Activated naive CD4-positive, alpha-beta T cell treated with Interleukin-2 at 50 U/mL for 16 hours (primary cell): ENCODE data around the gene IL25.
A peak's percentile ranks its signal among the peaks of the same experiment; 100 is the strongest.
"Not testable (repeated sequence)": the region's sequence is repeated elsewhere in the genome, so short reads cannot be mapped to it uniquely, and the experiment has no call there.

Experiments used
- DNase-seq: peaks from one replicate; pipeline ENCODE4 v3.0.0-alpha.2; 2020

The IL25 gene

DNA sequence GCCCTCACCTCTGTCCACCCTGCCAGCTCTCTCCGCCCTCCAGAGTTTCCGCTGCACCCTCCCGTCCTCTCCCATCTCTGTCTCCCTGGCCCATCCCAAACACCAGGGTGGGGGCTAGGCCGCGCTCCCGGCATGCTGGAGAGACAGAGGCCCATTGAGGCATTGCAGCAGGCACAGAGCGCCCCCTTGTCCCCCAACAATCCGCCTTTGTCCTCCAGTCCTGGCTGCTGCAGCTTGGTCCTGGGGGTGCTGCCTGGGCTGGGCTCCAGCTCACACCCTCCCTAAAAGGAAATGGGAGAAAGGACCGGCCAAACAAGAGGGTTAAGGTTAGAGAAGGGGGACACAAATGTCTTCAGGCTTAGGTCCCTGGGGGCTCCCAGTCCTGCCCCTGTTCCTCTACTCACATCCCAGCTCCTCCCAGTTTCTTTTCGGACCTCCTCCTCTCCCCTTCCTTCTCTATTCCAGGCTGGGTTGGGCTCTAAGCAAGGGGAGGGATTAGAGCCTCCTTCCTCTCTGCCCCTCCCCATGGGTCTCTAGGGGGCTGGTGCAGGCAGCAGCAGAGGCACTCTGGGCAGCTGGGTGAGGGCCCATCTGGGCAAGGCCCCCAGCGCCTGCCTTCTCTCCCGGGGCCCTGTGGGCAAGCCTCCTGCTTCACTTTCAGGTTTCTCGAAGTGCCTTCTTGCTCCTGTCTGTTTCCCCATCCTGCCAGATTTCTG is 4.0 kb downstream of the IL25 start, which contains the start of gene CMTM5:
TSS of gene CMTM5 (plus strand) at position 565 of the 716 bp plus-strand sequence. CDS start 206 bp downstream, outside the sequence.
- no peak for DNase-seq

DNA sequence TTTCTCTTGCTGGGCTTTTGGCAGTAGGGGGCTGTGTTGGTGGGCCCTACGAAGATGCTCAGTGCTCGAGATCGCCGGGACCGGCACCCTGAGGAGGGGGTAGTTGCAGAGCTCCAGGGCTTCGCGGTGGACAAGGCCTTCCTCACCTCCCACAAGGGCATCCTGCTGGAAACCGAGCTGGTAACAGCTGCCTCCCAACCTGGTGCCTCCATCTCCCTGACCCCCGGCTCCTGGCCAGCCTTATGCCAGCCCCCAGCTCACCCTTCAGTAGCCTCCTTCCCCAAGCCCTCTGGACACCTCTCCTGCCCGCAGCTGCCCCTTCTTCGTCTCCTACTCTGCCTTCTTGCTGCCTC is 4.6 kb downstream of the IL25 start:
- DNase-seq: no peak

DNA sequence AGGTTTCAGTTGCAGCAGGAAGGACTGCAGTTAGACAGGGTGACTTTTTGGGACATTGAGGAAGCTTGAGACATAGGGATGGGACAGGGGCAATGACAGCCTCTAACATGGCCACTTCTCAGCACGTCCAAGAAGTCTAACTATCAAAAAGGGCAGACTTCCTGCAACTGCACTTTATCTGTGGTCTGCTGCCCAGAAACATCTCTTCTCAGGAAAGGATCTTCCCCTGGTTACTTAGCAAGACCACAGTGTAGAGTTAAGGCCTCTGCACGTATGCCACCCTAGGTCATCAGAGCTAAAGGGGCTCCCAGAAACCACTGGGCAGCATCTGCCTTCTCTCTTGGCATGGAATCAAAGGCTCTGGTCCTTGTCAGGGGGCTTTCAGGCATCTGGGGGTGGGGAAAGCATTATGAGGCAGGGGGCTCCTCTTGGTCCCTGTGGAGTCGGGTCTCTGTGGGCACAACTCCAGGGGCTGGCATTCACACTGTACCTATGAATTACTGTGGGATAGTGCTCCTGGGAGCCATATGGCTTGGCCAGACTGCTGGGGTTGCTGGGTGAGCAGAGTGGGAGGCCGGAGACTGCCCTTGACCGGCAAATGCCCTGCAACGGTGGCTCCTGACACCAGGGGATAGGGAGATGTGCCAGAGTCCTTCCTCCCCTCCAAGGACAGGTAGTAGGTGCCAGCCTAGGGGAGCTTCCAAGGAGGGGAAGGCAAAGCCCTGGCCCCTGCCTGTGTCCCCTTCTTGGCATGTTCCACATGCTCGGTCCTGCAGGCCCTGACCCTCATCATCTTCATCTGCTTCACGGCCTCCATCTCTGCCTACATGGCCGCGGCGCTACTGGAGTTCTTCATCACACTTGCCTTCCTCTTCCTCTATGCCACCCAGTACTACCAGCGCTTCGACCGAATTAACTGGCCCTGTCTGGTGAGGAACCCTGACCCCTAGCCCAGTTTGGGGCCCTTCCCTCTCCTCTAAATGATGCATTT is 5.3 kb downstream of the IL25 start:
- DNase-seq: no peak

DNA sequence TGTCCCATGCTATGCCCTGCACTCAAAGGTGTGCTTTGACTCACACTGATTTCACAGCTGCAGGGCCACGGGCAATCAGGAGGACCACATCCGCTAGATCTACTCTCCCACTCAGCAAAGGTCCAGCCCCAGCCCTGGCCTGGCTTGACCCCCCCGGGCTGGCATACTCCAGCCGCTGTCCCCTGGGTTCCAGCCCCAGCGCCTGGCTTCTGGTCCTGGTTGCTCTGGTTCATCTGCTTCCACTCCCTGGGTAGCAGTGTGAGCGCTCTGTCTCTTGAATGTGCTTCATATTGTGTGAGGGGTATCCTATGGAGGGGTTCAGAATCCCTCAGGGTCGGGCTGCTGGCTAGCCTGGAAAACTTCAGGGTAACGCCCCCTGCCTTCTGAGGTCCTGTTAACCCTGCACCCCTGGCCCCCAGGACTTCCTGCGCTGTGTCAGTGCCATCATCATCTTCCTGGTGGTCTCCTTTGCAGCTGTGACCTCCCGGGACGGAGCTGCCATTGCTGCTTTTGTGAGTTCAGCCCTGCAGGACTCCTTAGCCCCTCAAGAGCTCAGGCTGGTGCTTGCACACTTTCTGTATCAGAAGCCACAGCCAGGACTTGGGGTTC is 6.1 kb downstream of the IL25 start:
- DNase-seq: no peak

DNA sequence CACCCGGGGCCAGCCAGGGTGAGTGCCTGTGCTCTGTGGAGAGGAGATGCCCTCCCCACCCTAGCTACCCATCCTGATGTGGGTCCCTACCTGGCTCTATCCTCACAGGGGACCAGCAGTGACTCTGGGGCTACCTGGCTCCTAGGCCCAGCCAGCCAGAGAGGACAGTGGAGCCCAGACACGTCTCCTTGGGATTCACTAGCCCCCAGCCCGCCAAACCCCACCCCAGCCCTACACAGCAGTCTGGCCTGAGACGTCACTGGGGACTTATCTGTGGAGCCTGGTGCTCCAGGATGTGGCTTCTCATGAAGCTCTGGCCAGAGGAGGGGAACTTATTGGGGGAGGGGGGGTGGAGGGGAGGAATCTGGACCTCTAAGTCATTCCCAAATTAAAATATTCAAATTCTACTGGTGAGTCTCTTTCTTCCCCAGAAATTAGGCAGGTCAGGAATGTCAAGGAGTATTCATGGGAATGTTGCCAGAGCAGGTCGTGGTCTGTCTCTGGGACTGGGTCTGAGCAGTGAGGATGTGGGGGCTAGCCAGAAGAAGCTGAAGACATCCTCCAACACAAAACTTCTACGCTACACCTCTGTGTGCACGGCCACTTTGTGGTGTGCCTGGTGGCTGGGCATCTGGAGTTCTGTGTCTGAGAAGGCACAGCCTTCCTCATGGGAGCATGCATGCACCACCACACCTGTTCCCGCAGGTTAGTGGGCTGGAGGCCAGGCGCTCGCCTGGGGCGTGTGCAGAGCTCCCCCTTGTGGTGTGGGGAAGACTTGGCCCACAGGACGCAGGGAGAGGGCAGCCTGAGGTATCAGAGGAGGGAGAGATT is 7.0 kb downstream of the IL25 start:
- DNase-seq: peak; percentile 64

DNA sequence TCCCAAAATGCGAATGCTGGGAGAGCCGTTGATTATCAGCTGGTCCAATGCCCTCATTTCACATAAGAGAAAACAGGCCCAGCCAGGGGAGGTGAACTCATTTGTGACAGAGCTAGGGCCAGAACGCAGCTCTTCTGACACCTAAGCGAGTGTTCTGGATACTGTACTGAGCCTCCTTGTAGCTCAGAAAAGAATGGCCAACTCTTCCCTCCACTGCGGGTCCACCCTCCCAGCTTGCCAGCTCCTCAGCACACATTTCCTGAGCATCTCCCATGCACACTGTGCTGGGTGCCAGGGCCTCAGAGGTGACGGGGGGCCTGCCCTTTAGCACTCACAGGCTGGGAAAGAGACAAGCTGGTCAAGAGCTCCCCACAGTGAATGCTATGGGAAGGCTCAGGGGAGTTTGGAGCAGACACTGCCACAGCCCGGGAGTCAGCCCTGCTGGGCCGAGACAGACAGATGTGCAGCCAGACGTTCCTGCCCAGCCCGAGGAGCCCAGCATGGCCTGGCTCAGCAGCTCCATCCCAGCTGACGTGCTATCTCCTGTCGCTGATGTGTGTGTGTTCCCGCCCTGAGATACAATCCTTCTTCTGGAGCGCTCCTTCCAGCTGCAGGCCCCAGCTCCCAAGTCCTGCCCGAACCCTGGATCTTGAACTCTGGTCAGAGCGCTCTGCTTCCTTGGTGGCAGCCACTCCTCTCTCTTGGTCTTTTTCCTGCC is 7.7 kb downstream of the IL25 start:
- DNase-seq: no peak

DNA sequence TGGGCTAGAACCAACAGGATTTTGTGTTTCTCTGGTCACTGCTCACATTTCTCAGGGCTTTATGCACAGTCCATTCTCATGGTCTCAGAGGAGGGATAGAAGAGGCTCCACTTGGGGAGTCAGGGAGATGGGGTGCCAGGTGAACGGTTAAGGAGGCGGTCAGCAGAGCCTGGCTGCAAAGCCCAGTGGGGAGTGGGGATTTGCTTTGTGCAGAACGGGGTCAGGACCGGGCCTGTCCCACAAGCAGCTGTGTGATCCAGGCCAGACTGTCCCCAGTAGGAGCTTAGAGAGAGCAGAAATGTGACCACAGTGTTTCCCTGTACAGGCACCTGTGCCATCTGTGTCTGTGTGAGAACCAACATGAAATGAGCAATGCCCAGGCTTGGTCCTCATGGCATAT is 8.4 kb downstream of the IL25 start:
- DNase-seq: no peak

DNA sequence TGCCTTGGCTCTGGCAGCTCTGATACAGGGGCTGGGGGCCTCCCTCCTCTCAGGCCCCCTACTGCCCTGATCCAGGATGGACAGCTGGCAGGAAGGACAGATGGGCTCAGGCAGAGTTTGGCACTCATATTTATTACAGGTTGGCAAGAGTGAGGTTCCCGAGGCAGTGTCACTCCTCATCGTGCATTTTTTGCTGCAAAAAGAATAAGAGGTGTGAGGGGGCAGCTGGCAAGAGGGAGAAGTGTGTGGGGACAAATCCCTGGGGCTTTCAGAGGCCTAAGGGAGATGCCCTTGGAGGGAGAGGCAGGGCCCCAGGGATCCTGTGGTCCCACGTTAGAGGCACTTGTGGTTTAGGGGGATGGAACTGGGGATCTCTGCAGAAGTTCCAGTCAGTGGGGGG is 9.3 kb downstream of the IL25 start:
- no peak for DNase-seq

DNA sequence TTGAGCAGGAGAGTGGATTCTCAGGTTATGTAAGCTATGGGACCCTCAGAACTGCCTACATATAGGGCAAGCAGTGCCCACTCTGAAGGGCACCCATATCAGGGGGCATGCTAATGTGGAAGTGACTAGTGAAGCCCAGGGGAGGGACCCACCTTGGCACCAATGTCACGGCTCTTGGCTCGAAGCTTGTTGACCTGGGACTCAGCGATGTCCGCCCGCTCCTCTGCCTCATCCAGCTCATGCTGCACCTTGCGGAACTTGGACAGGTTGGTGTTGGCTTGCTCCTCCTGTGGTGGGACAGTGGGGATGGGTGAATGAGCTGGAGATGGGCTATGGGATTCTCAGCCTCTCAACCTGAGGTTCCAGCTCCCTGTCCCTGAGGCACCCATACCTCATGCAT is 9.7 kb downstream of the IL25 start:
- DNase-seq: no peak

DNA sequence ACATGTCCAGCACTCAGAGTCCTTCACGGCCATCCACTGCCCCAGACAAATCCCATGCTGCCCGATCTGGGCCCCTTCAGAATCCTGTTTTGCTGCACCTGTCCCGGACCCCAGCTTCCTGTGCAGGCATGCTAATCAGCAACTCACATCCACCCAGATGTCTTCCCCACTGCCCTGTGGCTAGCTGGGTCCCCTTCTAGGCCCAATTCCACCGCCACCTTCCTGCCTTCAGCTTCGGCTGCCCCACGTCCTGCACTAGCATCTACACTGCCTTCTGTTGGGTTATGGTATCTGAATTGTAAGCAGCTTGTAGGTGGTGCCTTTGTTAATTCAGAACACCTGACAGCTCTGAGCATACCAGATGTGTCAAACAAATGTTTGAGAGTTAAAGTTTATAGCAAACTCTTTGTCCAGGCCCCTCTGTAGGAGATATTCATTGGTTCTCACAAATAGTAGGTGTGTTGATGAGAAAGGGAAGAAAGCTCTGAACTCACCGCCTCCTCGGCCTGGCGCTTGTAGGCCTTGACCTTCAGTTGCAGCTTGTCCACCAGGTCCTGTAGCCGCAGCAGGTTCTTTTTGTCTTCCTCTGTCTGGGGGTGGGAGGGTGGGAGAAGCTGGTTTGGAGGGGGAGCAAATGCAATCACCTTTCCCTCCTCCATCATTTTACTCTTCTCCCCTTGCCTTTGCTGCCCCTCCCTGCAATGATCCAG is 10.3 kb downstream of the IL25 start:
- no peak for DNase-seq

DNA sequence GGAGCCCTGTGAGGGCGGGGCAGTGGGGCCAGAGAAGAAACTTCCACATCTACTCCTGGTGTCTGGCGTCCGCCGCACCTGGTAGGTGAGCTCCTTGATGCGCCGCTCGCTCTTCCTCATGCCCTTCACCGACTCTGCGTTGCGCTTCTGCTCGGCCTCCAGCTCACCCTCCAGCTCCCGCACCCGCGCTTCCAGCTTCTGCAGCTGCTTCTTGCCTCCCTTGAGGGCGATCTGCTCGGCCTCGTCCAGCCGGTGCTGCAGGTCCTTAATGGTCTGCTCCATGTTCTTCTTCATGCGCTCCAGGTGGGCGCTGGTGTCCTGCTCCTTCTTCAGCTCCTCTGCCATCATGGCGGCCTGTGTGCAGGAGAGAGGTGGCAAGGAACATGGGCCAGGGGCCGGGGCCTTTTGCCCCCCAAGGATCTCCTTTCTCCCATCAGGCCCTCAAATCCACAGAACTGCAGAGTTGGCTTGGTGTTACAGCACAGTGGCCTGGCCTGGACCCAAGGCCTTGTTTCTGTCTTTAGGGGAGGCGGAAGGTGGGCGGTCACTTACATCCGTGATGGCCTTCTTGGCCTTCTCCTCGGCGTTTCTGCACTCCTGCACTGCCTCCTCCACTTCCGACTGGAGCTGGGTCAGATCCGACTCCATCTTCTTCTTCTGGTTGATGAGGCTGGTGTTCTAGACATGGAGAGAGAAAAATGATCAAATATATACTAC is 11.9 kb downstream of the IL25 start:
- DNase-seq: no peak

DNA sequence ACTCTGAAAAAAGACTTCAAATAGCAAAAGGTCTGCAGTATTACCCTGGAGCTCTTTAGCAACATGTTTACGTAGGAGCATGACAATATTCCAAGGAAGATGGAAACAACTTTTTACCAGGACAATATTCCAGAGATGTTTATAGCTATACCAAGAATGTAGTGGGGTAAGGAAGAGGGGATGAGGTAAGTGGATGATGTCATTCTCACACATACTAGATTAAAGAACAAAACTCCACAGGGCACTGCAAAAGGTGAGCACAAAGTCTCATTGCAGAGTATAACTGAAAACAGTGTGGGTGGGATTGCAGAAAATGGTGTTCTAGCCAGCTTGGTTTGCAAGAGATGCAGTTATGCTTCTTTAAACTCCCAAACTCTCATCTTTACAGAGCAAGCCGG is 12.6 kb downstream of the IL25 start:
- no peak for DNase-seq

DNA sequence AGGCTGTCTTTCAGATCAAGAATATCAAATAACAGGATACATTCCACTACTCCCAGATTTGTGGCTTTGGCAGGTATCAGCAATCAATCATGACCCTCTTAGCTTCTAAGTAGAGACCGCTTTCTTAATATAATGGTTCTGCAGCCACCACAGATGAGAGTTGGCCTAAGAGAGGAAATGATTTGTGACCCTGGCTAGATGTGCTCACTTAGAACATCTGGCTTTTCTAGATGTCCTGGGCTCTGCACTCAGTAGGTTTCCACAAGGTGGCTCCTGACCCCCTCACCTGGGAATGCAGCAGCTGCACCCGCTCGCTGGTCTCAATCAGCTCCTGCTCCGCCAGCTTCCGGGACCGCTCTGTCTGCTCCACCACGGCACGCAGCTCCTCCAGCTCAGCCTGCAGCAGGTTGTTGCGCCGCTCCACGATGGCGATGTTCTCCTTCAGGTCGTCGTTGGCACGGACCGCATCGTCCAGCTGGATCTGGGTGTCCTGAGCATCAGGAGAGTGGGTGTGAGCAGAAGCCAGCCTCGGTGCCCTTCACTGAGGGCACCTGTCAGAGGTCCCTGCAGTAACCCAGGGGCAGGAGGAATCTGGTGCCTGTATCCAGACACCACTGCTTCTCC is 13.1 kb downstream of the IL25 start:
- DNase-seq: no peak

DNA sequence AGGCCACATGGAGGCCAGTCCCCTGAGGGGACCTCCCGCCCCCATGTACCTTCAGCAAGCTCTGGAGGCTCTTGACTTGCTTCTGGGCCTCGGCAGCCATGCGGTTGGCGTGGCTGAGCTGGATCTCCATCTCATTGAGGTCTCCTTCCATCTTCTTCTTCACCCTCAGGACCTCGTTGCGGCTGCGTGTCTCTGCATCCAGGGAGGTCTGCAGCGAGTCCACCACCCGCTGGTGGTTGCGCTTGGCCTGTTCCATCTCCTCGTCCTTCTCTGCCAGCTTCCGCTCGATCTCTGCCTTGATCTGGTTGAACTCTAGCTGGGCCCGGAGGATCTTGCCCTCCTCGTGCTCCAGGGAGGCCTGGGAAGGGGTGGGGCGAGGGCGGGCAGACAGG is 13.7 kb downstream of the IL25 start:
- not testable (repeated sequence) for DNase-seq

DNA sequence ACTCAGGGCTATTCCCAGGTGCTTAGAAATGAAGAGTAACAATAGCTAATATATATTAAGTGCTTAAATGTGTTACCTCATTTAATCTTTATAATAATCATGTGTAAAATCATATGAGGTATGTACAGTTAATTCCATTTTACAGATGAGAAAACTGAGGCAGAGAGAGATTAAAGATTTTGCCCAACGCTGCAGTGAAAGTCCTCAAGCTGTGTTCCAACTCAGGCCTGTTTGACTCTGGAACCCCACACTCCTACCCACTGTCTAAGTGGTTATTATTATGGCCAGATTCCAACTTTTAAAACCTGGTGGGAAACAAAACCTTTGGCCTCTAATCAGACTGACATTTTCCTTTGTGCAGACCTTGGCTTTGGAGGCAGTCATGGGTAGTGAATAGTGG is 14.4 kb downstream of the IL25 start:
- DNase-seq: no peak

DNA sequence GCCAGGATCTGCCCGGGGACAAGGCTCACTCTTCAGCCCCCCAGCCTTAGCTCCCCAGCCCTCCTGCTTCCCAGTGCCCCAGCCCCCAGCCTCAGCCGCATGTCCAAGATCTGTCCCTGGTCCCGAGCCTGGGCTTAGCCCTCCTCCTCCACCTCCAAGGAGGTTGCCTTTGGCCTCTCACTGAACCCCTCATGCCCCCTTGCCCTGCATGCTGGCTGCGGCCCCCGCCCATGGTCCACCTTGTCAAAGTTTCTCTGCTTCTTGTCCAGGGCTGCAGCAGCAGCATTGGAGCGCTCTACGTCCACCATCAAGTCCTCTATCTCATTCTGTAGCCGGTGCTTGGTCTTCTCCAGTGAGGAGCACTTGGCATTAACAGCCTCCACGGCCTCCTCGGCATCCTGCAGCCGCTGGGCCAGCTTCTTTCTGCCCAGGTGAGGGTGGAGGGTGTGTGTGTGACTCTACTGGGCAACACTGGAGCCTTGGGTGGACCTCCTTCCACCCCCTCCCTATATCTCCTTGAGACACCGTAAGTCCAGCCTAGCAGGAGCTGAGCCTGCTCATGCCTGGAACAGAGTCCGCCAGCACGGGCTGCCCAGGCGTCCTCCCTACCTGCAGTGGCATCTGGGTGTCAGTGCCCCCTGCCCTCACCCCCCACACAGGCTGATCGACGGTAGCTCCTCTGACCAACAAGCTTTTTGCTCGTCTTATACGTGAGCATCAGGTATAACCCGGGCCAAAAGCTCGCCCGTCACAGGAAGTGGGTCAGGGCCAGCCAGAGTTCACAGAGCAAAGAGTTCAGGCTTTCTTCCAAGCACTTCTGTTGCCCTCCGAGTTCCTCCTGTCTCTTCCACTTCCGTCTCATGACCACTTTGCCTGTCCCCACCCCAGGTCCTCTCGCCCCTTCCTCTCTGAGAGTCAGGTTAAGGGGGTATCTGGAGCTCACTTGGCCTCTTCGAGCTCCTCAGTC is 15.6 kb downstream of the IL25 start:
- no peak for DNase-seq

DNA sequence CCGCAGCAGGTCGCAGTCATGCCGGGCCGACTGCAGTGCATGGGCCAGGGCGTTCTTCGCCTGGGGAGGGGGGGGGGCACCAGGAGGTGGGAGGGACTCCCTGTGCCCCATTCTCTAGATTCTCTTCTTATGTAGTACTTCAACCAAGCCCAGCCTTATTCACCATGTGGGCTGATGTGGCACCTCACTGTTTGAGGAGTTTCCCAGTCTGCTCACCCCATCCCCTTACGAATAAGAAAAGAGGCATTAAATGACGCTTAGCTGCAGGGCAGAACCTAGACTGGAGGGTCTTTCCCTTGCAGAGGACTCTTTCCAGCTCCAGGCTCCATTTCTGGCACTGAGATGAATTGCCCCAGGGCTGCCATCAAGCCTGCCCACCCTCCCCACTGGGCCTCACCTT is 16.4 kb downstream of the IL25 start:
- no peak for DNase-seq

DNA sequence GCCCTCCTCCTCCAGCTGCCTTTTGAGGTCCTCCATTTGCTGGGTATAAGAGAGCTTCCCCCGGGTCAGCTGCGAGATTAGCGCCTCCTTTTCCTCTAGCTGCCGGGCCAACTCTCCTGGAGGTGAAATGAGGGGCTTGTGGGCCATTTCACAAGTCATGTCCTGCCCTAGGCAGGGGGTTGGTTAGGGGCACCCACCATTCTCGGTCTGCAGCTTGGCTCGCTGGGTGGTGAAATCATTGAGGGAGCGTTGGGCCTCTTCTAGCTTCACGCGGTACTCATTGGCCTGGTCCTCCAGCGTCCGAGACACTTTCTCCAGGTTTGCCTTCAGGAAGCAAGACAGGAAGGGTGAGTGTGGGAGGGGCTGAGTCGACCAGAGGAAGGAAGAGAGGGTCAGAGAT is 16.8 kb downstream of the IL25 start:
- no peak for DNase-seq

DNA sequence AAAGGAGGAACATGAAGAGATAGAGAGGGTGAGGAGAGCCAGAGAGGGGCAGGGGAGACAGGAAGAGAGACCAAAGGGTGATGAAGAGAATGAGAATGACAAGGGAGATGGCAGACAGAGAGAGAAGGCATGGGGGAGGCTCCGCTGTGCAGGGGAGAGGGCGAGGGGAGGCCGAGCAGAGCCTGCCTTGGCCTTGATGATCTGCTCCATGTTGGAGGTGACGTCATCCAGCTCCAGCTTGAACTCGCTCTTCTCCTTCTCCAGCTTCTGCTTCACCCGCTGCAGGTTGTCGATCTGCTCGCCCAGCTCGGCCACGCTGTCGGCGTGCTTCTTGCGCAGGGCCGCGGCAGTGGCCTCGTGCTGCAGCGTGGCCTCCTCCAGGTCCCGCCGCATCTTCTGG is 17.3 kb downstream of the IL25 start:
- DNase-seq: not testable (repeated sequence)
